GM12864 (cell line): ENCODE results near the gene DOK5.

Experiments
- DNase-seq: peaks from one replicate; pipeline ENCODE4 v3.0.0-alpha.2; 2011; ENCODE audit warnings: low read depth
- H3K4me3 ChIP-seq: 2 replicates; pipeline ENCODE4 v1.5.1; 2011; ENCODE audit warnings: mild to moderate bottlenecking, low read depth, low read length, control low read depth
- TF ChIP-seq, protein P1 (sequence below): IDR thresholded peaks from 2 replicates; pipeline ENCODE4 v1.5.1; 2011; ENCODE audit warnings: low read depth, mild to moderate bottlenecking, moderate library complexity, low read length, control low read depth, inconsistent platforms; ENCODE audit errors: missing control alignments

The DOK5 gene

GRCh38 chr20:54625497-54625896, 150.1 kb downstream of the DOK5 start:
- TF ChIP-seq, protein P1, sequence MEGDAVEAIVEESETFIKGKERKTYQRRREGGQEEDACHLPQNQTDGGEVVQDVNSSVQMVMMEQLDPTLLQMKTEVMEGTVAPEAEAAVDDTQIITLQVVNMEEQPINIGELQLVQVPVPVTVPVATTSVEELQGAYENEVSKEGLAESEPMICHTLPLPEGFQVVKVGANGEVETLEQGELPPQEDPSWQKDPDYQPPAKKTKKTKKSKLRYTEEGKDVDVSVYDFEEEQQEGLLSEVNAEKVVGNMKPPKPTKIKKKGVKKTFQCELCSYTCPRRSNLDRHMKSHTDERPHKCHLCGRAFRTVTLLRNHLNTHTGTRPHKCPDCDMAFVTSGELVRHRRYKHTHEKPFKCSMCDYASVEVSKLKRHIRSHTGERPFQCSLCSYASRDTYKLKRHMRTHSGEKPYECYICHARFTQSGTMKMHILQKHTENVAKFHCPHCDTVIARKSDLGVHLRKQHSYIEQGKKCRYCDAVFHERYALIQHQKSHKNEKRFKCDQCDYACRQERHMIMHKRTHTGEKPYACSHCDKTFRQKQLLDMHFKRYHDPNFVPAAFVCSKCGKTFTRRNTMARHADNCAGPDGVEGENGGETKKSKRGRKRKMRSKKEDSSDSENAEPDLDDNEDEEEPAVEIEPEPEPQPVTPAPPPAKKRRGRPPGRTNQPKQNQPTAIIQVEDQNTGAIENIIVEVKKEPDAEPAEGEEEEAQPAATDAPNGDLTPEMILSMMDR = no peak
- DNase-seq = no peak
- H3K4me3 ChIP-seq = no peak overlapping the region

- no peak for DNase-seq
- TF ChIP-seq, protein P1 = no peak
- H3K4me3 ChIP-seq = no peak overlapping the region
Measured at GRCh38 chr20:54626126-54626525, 150.7 kb downstream of the DOK5 start.

- no peak for DNase-seq
- TF ChIP-seq, protein P1 = no peak
- no peak overlapping the region for H3K4me3 ChIP-seq
Measured at GRCh38 chr20:54629632-54630031, 154.2 kb downstream of the DOK5 start.

DNA sequence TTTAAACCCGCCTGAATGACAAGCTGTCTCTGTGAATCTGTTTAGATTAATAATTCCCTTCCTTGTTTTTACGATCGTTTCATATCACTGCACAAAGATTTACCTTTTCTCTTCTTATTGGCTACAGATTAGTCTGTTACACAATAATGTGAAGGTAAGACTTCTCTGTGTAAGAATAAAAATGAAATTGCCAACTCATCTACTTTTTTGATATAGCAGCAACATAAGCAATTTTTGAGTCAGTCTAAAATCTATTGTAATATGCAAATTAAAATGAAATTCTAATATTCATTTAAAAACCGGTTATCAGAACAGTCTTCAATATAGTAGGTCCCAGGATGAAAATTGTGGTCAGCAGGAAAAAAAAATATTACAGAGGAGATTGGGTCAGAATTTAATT, 155.2 kb downstream of the DOK5 start:
- TF ChIP-seq, protein P1 = no peak
- no peak overlapping the region for H3K4me3 ChIP-seq
- DNase-seq = no peak

- no peak for DNase-seq
- TF ChIP-seq, protein P1 = no peak
- H3K4me3 ChIP-seq = no peak overlapping the region
Measured at GRCh38 chr20:54631059-54631458, 155.7 kb downstream of the DOK5 start.

- H3K4me3 ChIP-seq = no peak overlapping the region
- peak; percentile 57 for DNase-seq
- TF ChIP-seq, protein P1 = no peak
Measured at GRCh38 chr20:54633374-54634355, 158.3 kb downstream of the DOK5 start.

DNA sequence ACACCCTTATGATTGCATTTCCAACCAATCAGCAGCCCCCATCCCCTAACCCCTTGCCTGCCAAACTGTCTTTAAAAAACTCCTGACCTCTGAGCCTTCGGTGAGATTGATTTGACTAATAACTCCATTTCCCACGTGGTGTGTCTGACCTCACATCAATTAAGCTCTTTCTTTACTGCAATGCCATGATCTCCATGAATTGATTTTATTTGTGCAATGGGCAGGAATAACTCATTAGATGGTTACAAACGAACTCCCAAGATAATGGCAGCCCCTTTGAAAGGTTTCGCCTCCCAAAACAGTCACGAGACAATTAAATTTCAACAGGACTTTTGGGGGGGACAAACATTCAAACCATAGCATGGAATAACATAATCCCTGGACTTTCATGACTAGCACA, 161.2 kb downstream of the DOK5 start:
- TF ChIP-seq, protein P1 = no peak
- H3K4me3 ChIP-seq = no peak overlapping the region
- no peak for DNase-seq
